ENCODE measurements around the gene FGF3. TPM values are rescaled to one million over a fixed set of nuclear protein-coding genes. Genes with fewer than 3 reads are reported as not detected.

The FGF3 gene
- total RNA-seq, 1 donor from 2014 or later: not detected

GRCh38 chr11:69825037-69825834, 6.0 kb upstream of the FGF3 start:
- no peak for DNase-seq (ENCODE audit: low read depth)

- DNase-seq (ENCODE audit: low read depth): no peak
These were observed 4.5 kb upstream of the FGF3 start for GRCh38 chr11:69823641-69824265.

GRCh38 chr11:69822676-69823494, 3.7 kb upstream of the FGF3 start:
- DNase-seq (ENCODE audit: low read depth): no peak

- DNase-seq (ENCODE audit: low read depth): no peak
These were observed 2.4 kb upstream of the FGF3 start for GRCh38 chr11:69821511-69822040.

GRCh38 chr11:69820441-69820840, 1.2 kb upstream of the FGF3 start:
- no peak for DNase-seq (ENCODE audit: low read depth)

GRCh38 chr11:69819541-69820070, 390 bp upstream of the FGF3 start:
- DNase-seq (ENCODE audit: low read depth): no peak

GRCh38 chr11:69818231-69818602, 999 bp downstream of the FGF3 start:
- no peak for DNase-seq (ENCODE audit: low read depth)

- DNase-seq (ENCODE audit: low read depth): no peak
These were observed 1.7 kb downstream of the FGF3 start for GRCh38 chr11:69817265-69818230.

- no peak for DNase-seq (ENCODE audit: low read depth)
These were observed 2.5 kb downstream of the FGF3 start for GRCh38 chr11:69816671-69817070.

- no peak for DNase-seq (ENCODE audit: low read depth)
These were observed 3.2 kb downstream of the FGF3 start for GRCh38 chr11:69815973-69816372.

GRCh38 chr11:69814902-69815301, 4.3 kb downstream of the FGF3 start:
- no peak for DNase-seq (ENCODE audit: low read depth)

GRCh38 chr11:69814411-69814810, 4.8 kb downstream of the FGF3 start:
- no peak for DNase-seq (ENCODE audit: low read depth)

- DNase-seq (ENCODE audit: low read depth): no peak
These were observed 5.4 kb downstream of the FGF3 start for GRCh38 chr11:69813839-69814238.

GRCh38 chr11:69812946-69813345, 6.3 kb downstream of the FGF3 start:
- DNase-seq (ENCODE audit: low read depth): no peak

GRCh38 chr11:69812256-69812655, 7.0 kb downstream of the FGF3 start:
- DNase-seq (ENCODE audit: low read depth): no peak

GRCh38 chr11:69811431-69811830, 7.8 kb downstream of the FGF3 start:
- DNase-seq (ENCODE audit: low read depth): no peak

GRCh38 chr11:69810289-69811118, 8.7 kb downstream of the FGF3 start:
- no peak for DNase-seq (ENCODE audit: low read depth)

- peak; percentile 35 for DNase-seq (ENCODE audit: low read depth)
These were observed 10.5 kb downstream of the FGF3 start for GRCh38 chr11:69808667-69809086.

- no peak for DNase-seq (ENCODE audit: low read depth)
These were observed 12.0 kb downstream of the FGF3 start for GRCh38 chr11:69807106-69807815.

All from myocyte (in vitro differentiated cells).